ENCODE data around the gene PRKACB. TPM values are rescaled to one million over a fixed set of nuclear protein-coding genes. Genes with fewer than 3 reads are reported as not detected.

The PRKACB gene
- total RNA-seq, 4 donors from 2014 or later = 37.4 to 57.7 (median 50.9) TPM

- ATAC-seq = no peak
- 100% methylated on average over 1 of the region's 1 CpG for WGBS, 2 donors (ENCODE audit: low coverage in 1 of 2)
- no peaks in the 10 kb centered on the region for H3K9me3 ChIP-seq
- H3K36me3 ChIP-seq = peaks cover 0 to 29% of the 10 kb centered on the region in 2 donors
- no peak overlapping the region for H3K27ac ChIP-seq
- H3K4me3 ChIP-seq = no peak overlapping the region
- H3K27me3 ChIP-seq = no peaks in the 10 kb centered on the region
- no peaks in the 10 kb centered on the region for H3K4me1 ChIP-seq
- TF ChIP-seq CTCF (IDR thresholded peaks at IDR 0.05) (no peak), POLR2A (IDR thresholded peaks at IDR 0.05) (no peak), EP300 (IDR thresholded peaks at IDR 0.05) (no peak), POLR2AphosphoS5 (IDR thresholded peaks at IDR 0.05) (no peak)
Measured at GRCh38 chr1:84206375-84206774, 62.3 kb downstream of the PRKACB start.

GRCh38 chr1:84208935-84209334 lies 64.9 kb downstream of the PRKACB start:
- H3K4me3 ChIP-seq = no peak overlapping the region
- no peak for TF ChIP-seq POLR2A (IDR thresholded peaks at IDR 0.05)
- TF ChIP-seq POLR2AphosphoS5 (IDR thresholded peaks at IDR 0.05) = no peak
- no peak for TF ChIP-seq CTCF (IDR thresholded peaks at IDR 0.05)
- TF ChIP-seq EP300 (IDR thresholded peaks at IDR 0.05) = no peak
- no peaks in the 10 kb centered on the region for H3K27me3 ChIP-seq
- ATAC-seq = no peak
- H3K4me1 ChIP-seq = no peaks in the 10 kb centered on the region
- no peaks in the 10 kb centered on the region for H3K9me3 ChIP-seq
- H3K36me3 ChIP-seq = peaks cover 0 to 23% of the 10 kb centered on the region in 2 donors
- no peak overlapping the region for H3K27ac ChIP-seq

DNA sequence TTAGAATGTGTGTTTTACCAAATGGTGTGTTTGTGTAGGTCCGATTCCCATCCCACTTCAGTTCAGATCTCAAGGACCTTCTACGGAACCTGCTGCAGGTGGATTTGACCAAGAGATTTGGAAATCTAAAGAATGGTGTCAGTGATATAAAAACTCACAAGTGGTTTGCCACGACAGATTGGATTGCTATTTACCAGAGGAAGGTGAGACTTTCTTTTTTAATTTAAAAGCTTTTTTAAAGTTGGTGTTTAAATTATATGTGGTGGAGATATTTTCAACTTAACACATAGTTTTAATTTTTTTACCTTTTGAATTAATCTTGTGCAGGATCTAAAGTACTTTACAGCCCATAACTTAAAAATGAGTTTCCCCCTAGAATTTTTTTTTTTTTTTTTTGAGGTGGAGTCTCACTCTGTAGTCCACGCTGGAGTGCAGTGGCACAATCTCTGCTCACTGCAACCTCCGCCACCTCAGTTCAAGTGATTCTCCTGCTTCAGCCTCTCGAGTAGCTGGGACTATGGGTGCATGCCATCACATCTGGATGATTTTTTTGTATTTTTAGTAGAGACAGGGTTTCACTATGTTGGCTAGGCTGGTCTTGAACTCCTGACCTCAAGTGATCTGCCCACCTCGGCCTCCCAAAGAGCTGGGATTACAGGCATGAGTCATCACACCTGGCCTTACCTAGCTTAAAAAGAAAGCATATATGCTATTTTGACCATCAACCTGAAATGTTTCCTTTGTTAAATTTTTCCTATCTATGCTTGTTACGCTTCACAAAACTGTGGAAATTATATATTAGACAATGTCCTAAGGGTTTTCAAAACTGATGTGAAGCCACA lies 70.3 kb downstream of the PRKACB start:
- Histone ChIP-seq H3K4me1 (no peaks in the 10 kb centered on the region), H3K9me3 (peaks cover 0 to 3% (median 0%) of the 10 kb centered on the region in 3 donors), H3K36me3 (peaks cover 0 to 25% of the 10 kb centered on the region in 2 donors), H3K27me3 (no peaks in the 10 kb centered on the region), H3K27ac (no peak overlapping the region), H3K4me3 (no peak overlapping the region)
- TF ChIP-seq CTCF (IDR thresholded peaks at IDR 0.05) = no peak
- 94% methylated on average over 8 of the region's 8 CpGs for WGBS, 2 donors (ENCODE audit: low coverage in 1 of 2)
- no peak for ATAC-seq

DNA sequence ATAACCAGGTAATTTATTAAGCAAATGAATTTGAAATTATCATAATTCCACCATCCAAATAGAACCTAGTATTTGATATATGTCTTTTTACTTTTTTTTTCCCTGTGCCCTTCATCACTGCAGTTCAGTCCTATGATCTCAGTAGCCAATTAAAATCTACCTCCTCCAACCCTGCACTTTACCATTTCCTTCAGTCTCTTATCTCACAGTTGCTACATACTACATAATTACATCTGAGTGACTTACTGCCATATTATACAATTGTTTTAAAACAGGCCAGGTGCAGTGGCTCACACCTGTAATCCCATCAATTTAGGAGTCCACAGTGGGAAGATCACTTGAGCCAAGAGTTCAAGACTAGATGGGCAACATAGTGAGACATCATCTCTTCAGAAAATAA lies 73.2 kb downstream of the PRKACB start:
- TF ChIP-seq POLR2AphosphoS5 (IDR thresholded peaks at IDR 0.05) (no peak), POLR2A (IDR thresholded peaks at IDR 0.05) (no peak), CTCF (IDR thresholded peaks at IDR 0.05) (no peak), EP300 (IDR thresholded peaks at IDR 0.05) (no peak)
- H3K36me3 ChIP-seq = peaks cover 0 to 30% of the 10 kb centered on the region in 2 donors
- no peak overlapping the region for H3K27ac ChIP-seq
- peaks cover 0 to 8% (median 0%) of the 10 kb centered on the region in 3 donors for H3K9me3 ChIP-seq
- ATAC-seq = no peak
- H3K27me3 ChIP-seq = no peaks in the 10 kb centered on the region
- H3K4me1 ChIP-seq = no peaks in the 10 kb centered on the region
- no peak overlapping the region for H3K4me3 ChIP-seq

DNA sequence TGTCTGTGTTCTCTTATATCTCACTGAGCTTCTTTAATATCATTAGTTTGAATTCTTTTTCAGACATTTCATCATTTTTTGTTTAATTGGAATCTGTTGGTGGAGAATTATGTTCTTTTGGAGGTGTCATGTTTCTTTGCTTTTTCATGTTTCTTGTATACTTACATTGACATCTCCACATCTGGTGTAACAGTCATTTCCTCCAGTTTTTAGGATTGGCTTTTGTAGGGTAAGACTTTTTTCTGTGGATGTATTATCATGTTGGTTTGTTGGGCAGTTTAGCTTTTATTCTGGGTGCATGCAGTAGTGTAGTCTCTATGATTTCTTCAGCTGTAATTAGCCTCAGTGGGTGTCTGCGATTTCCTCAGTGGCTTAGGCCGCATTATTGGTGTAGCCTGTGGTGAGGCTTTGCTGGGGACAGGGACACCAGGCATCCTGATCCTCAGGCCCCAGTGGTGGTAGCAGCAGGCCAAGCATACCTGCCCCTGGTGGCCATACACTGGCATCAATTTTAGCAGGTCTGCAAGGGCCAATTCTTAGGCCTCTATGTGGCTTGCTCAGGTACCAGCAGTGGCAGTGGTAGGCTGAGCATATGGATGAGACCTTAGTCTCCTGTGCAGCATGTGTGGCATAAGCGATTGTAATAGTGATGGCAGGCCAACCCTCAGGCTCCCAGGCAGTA lies 79.8 kb downstream of the PRKACB start:
- no peak for TF ChIP-seq POLR2AphosphoS5 (IDR thresholded peaks at IDR 0.05)
- no peak for TF ChIP-seq EP300 (IDR thresholded peaks at IDR 0.05)
- TF ChIP-seq POLR2A (IDR thresholded peaks at IDR 0.05) = no peak
- no peak for TF ChIP-seq CTCF (IDR thresholded peaks at IDR 0.05)
- H3K4me1 ChIP-seq = no peaks in the 10 kb centered on the region
- no peak overlapping the region for H3K27ac ChIP-seq
- peaks cover 0 to 14% (median 0%) of the 10 kb centered on the region in 3 donors for H3K9me3 ChIP-seq
- H3K27me3 ChIP-seq = no peaks in the 10 kb centered on the region
- no peak overlapping the region for H3K4me3 ChIP-seq
- no peak for ATAC-seq
- no CpG with 5 or more reads among the region's 3 CpGs for WGBS, 2 donors (ENCODE audit: low coverage in 1 of 2)
- H3K36me3 ChIP-seq = peaks cover 0 to 21% of the 10 kb centered on the region in 2 donors

Data from gastroesophageal sphincter (tissue), 4 donors.